Measurements from ENCODE around the gene MRPL24. TPM values are rescaled to one million over a fixed set of nuclear protein-coding genes. Genes with fewer than 3 reads are reported as not detected.

The MRPL24 gene
- total and polyA plus RNA-seq, 10 of the 15 experiments (the other 5 are each of a cell fraction or from before 2014, with no cell fraction given) = 87.4 to 269 (median 134) TPM

DNA sequence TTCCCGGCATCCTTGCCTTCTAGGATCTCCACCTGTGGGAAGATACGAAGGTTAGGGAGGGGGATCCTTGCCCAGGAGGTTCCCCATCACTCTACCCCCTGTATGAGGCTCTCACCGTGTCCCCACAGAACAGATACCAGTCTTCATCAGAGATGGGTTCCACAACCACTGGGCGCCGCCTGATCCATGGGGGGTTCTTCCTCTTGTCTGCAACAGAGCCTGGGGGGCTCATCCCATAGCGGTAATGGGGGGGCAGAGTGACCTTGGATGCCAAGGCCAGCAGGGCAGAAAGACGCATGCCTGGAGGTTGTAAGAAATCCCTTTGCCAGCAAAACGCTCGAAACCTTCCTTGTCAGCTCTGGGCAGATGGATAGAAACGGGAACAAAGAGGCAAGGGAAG, 2.5 kb downstream of the MRPL24 start:
- Histone ChIP-seq H3K79me2 (ENCODE audit: control insufficient read depth, insufficient read depth, low read length) (peaks cover 17% of the 10 kb centered on the region), H3K4me3 (no peak overlapping the region), H3K36me3 (ENCODE audit: control insufficient read depth in 2 of 2, insufficient read depth in 2 of 2, low read length in 1 of 2) (peaks cover 11 to 24% of the 10 kb centered on the region in 2 experiments), H3K4me2 (ENCODE audit: control insufficient read depth, insufficient read depth) (no peak overlapping the region), H3K27me3 (replicated peaks in 1 of 2; ENCODE audit: control insufficient read depth in 2 of 2, insufficient read depth in 2 of 2, low read length in 1 of 2) (no peaks in the 10 kb centered on the region), H3K4me1 (ENCODE audit: control insufficient read depth, insufficient read depth, low read length) (peaks cover 5% of the 10 kb centered on the region; the same call in 1 of the 2 replicates), H3K9me3 (replicated peaks; ENCODE audit: control insufficient read depth, insufficient read depth, low read length) (no peaks in the 10 kb centered on the region), H4K20me1 (ENCODE audit: control insufficient read depth, insufficient read depth) (no peaks in the 10 kb centered on the region), H2AFZ (ENCODE audit: control insufficient read depth, low read depth, low read length) (no peak overlapping the region), H3K27ac (ENCODE audit: control insufficient read depth, insufficient read depth) (no peak overlapping the region), H3K9ac (ENCODE audit: control insufficient read depth, insufficient read depth, low read length) (no peak overlapping the region)
- POLR2A ChIA-PET = interaction anchor here (5.4 kb wide), 1 partner anchor 10 kb away, joined by 75 read pairs; the partner anchor contains the start of genes ISG20L2 and METTL25B
- in situ Hi-C loops (cut with MboI) (no loop called here), intact Hi-C loops (cut with micrococcal nuclease; ENCODE audit: unreplicated experiment) (no loop called here)
- SMC1A ChIA-PET (ENCODE audit: uncharacterized antibody, unreplicated experiment) = interaction anchor here (5.0 kb wide), 1 partner anchor 11 kb away, joined by 57 read pairs; the partner anchor contains the start of genes ISG20L2 and METTL25B
- FAIRE-seq (no peak), DNase-seq (ENCODE audit: low read depth, low spot score) (no peak), ATAC-seq (no peak)
- 91% methylated on average over 10 of the region's 10 CpGs for WGBS (ENCODE audit: insufficient coverage, insufficient replicate concordance, low lambda C conversion rate, missing lambda C conversion rate)
- RAD21 ChIA-PET (ENCODE audit: unreplicated experiment) = interaction anchor here (1.1 to 1.4 kb wide), 2 partner anchors 10 to 29 kb away, joined by 3 to 4 read pairs; partner anchors contain the start of genes ISG20L2, METTL25B and PRCC
- TF ChIP-seq EZH2 (IDR thresholded peaks at IDR 0.05; ENCODE audit: borderline replicate concordance, control insufficient read depth, low read depth, low read length) (no peak), FOXM1 (IDR thresholded peaks at IDR 0.05; ENCODE audit: low read depth, low read length) (no peak), CREB1 (IDR thresholded peaks at IDR 0.05; ENCODE audit: low read depth) (no peak), POLR2A (IDR thresholded peaks at IDR 0.05; ENCODE audit: low read depth, low read length) (no peak)
- CTCF ChIA-PET = interaction anchor here (0.9 to 1.3 kb wide), 3 partner anchors 11 to 58 kb away, joined by 3 to 20 read pairs (median 3); partner anchors contain the start of genes ISG20L2, METTL25B and PRCC
- BruUV-seq (replicated peaks) = no TSS peak

- ATAC-seq (no peak), FAIRE-seq (no peak), DNase-seq (ENCODE audit: low read depth, low spot score) (no peak)
- peaks cover 12% of the 10 kb centered on the region for H3K79me2 ChIP-seq (ENCODE audit: control insufficient read depth, insufficient read depth, low read length)
- H3K4me2 ChIP-seq (ENCODE audit: control insufficient read depth, insufficient read depth) = no peak overlapping the region
- H4K20me1 ChIP-seq (ENCODE audit: control insufficient read depth, insufficient read depth) = no peaks in the 10 kb centered on the region
- peaks cover 4 to 17% of the 10 kb centered on the region in 2 experiments for H3K36me3 ChIP-seq (ENCODE audit: control insufficient read depth in 2 of 2, insufficient read depth in 2 of 2, low read length in 1 of 2)
- H3K4me1 ChIP-seq (ENCODE audit: control insufficient read depth, insufficient read depth, low read length) = peaks cover 5% of the 10 kb centered on the region; the same call in 1 of the 2 replicates
- no peak overlapping the region for H3K27ac ChIP-seq (ENCODE audit: control insufficient read depth, insufficient read depth)
- H3K27me3 ChIP-seq (replicated peaks in 1 of 2; ENCODE audit: control insufficient read depth in 2 of 2, insufficient read depth in 2 of 2, low read length in 1 of 2) = no peaks in the 10 kb centered on the region
- H3K4me3 ChIP-seq = no peak overlapping the region
- no peaks in the 10 kb centered on the region for H3K9me3 ChIP-seq (replicated peaks; ENCODE audit: control insufficient read depth, insufficient read depth, low read length)
- ChIA-PET CTCF (no interaction called here), SMC1A (ENCODE audit: uncharacterized antibody, unreplicated experiment) (no interaction called here), POLR2A (interaction anchor here (0.5 to 0.7 kb wide), 4 partner anchors 19 to 756 kb away, joined by 3 to 5 read pairs (median 3); no protein-coding TSS in a partner anchor), RAD21 (ENCODE audit: unreplicated experiment) (interaction anchor here (0.6 kb wide), 1 partner anchor 234 kb away, joined by 3 read pairs; the partner anchor contains the start of gene MEF2D)
- no TSS peak for BruUV-seq (replicated peaks)
- intact Hi-C loops (cut with micrococcal nuclease; ENCODE audit: unreplicated experiment) = no loop called here
- no peak overlapping the region for H3K9ac ChIP-seq (ENCODE audit: control insufficient read depth, insufficient read depth, low read length)
- WGBS (ENCODE audit: insufficient coverage, insufficient replicate concordance, low lambda C conversion rate, missing lambda C conversion rate) = 96% methylated on average over 20 of the region's 20 CpGs
- TF ChIP-seq POLR2A (IDR thresholded peaks at IDR 0.05; ENCODE audit: low read depth, low read length) = 0 out of 2 replicates have a peak, but pooled peaks have one; percentile 20
- no peak for TF ChIP-seq RUNX3 (IDR thresholded peaks at IDR 0.05; ENCODE audit: low read length)
- TF ChIP-seq FOS (IDR thresholded peaks at IDR 0.05; ENCODE audit: borderline replicate concordance, extremely low read depth, insufficient read length) = no peak
- TF ChIP-seq, protein P1, sequence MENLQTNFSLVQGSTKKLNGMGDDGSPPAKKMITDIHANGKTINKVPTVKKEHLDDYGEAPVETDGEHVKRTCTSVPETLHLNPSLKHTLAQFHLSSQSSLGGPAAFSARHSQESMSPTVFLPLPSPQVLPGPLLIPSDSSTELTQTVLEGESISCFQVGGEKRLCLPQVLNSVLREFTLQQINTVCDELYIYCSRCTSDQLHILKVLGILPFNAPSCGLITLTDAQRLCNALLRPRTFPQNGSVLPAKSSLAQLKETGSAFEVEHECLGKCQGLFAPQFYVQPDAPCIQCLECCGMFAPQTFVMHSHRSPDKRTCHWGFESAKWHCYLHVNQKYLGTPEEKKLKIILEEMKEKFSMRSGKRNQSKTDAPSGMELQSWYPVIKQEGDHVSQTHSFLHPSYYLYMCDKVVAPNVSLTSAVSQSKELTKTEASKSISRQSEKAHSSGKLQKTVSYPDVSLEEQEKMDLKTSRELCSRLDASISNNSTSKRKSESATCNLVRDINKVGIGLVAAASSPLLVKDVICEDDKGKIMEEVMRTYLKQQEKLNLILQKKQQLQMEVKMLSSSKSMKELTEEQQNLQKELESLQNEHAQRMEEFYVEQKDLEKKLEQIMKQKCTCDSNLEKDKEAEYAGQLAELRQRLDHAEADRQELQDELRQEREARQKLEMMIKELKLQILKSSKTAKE (IDR thresholded peaks at IDR 0.05; ENCODE audit: low read depth, poor library complexity, severe bottlenecking) = no peak
- TF ChIP-seq SRF (IDR thresholded peaks at IDR 0.05; ENCODE audit: low read depth in 2 of 2, low read length in 2 of 2) = no peak
- H2AFZ ChIP-seq (ENCODE audit: control insufficient read depth, low read depth, low read length) = no peak overlapping the region
- in situ Hi-C loops (cut with MboI) = no loop called here
Observed at GRCh38 chr1:156733989-156734584, 6.8 kb downstream of the MRPL24 start.
